Measurements from ENCODE around the gene SALL4.
"Not testable (repeated sequence)": the region's sequence is repeated elsewhere in the genome, so short reads cannot be mapped to it uniquely, and the experiment has no call there.

SALL4 gene

DNA sequence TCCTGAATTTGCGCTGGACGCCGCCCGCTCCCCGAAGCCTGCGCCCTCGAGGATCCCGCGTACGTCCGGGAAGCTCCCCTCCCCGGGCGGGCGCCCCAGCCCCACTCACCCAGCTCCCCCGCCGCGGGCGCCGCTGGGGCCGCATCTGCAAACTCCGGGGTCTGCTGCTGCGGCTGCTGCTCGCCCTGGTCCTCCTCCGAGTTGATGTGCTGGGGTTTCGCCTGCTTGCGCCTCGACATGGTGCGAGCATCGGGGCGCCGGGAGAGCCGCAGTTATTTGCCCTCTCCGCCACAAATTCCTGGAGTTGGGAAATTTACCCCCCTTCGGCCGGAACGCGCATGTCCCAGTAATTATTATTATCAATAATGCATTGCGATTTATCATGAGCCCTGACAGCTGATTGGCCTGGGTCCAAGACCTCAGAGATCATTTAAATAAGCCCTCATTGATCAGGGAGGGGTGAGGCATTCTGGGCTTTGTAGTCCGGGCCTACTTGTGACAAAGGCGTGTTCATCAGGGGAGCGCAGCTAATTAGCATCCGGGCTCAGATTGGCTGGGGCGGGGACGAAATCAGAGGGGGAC is at the start of gene SALL4:
Gene SALL4, minus strand, starts transcription at position 352 of the 582 bp plus-strand sequence. Its CDS starts 113 bp downstream, at position 239.
- no peak for DNase-seq (ENCODE audit: low read depth)

DNA sequence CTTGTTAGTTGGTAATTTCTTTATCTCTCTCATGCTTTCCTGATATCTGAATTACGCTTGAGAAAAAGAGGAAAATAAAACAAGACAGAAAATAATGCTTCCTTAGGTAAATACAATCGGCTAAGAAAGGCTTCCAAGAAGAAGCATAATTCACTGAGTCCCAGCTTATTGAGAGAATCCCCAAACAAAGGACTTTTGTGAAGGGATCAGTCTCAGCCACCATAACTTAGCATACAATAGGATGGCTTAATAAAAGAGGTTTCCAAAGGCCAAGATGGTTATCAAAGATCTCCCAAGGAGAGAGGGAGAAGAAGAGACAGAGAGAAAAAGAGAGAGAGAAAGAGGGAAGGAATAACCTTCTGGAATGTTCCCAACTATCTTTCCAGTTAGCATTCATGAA is 46.0 kb upstream of the SALL4 start:
- DNase-seq (ENCODE audit: low read depth) = no peak

- DNase-seq (ENCODE audit: low read depth) = no peak
Observed at GRCh38 chr20:51840865-51841264, 38.5 kb upstream of the SALL4 start.

DNA sequence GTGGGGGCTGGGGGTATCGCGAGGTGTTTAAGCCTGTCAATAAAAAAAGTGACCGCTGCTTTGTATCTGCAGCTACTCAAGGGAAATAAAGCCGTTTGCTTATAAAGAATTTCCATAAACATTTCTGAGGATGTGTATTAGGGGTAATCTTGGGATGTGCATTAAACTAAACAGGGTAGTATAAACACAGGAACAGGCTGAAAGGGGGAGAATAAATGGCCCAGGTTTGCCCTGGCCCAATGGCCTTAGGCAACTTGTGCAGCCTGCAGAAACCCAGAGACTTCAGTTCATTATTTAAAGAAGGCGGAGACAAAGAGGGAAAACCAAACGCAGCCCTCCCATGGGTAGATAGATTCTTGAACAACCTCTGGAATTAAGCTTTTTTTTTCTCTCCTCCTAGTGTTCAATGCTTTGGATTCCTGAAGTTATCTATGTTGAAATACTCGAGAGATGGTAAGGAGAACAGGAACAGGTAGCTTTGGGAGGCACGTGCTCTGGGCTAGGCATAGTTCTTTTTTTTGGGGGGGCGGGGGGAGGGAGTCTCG is 35.6 kb upstream of the SALL4 start:
- no peak for DNase-seq (ENCODE audit: low read depth)

- no peak for DNase-seq (ENCODE audit: low read depth)
Observed at GRCh38 chr20:51837436-51837835, 35.1 kb upstream of the SALL4 start.

GRCh38 chr20:51833326-51833725 is 31.0 kb upstream of the SALL4 start:
- DNase-seq (ENCODE audit: low read depth) = no peak

GRCh38 chr20:51832276-51832675 is 30.0 kb upstream of the SALL4 start:
- no peak for DNase-seq (ENCODE audit: low read depth)

- DNase-seq (ENCODE audit: low read depth) = no peak
Observed at GRCh38 chr20:51831866-51832265, 29.5 kb upstream of the SALL4 start.

DNA sequence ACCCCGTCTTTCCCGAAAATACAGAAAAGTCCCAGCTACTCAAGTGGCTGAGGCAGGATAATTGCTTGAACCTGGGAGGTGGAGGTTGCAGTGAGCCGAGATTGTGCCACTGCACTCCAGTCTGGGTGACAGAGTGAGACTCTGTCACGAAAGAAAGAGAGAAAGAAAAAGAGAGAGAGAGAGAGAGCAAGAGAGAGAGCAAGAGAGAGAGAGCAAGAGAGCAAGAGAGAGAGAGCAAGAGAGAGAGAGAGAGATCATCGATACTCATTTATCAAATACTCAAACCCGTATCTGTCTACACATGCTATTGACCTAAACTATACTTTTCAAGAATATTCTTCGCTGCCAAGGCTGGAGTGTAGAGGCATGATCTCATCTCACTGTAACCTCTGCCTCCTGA is 28.2 kb upstream of the SALL4 start:
- no peak for DNase-seq (ENCODE audit: low read depth)

- no peak for DNase-seq (ENCODE audit: low read depth)
Observed at GRCh38 chr20:51828762-51829161, 26.4 kb upstream of the SALL4 start.

DNA sequence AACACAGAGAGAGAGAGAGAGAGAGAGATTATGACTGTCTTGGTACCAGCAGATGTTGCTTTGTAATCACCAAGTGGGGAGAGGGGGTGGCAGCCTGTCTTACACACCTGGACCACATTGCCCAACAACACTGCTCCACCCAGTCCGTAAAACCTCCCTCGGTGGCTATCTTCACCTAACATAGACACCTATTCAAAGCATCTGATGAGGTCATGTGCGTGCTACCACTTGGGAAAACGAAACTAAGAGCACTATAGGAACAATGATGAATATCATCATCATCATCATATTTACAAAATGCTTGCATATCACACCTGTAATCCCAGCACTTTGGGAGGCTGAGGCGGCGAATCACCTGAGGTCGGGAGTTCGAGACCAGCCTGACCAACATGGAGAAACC is 24.1 kb upstream of the SALL4 start:
- no peak for DNase-seq (ENCODE audit: low read depth)

DNA sequence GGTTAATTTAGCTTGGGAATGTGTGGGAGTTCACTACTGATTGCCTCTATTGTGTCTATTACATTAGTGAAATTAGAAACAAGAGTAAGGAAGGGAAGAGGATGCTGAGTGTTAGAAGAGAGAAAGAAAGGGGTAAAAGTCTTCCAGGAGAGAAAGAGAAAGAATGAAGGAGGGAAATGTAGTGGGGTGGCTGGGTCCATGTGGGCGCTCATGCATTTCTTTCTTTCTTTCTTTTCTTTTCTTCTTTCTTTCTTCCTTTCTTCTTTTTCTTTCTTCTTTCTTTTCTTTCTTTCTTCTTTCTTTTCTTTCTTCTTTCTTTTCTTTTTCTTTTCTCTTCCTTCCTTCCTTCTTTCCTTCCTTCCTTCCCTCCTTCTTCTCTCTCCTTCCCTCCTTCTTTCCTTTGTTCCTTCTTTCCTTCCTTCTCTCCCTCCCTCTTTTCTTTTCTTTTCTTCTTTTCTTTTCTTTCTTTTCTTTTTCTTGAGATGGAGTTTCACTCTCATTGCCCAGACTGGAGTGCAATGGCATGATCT is 16.2 kb upstream of the SALL4 start:
- no peak for DNase-seq (ENCODE audit: low read depth)

DNA sequence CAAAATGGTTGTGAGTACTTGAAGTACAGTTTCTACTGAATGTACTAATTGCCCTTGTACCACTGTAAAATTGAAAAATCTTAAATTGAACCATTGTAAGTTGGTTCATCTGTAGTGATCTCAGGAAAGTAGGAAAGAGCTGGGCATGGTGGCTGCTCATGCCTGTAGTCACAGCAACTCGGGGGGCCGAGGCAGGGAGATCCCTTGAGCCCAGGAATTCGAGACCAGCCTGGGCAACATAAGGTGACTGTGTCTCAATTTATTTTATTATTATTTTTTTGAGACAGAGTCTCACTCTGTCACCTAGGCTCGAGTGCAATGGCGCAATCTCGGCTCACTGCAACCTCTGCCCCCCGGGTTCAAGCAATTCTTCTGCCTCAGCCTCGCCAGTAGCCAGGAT is 14.5 kb upstream of the SALL4 start:
- not testable (repeated sequence) for DNase-seq (ENCODE audit: low read depth)

GRCh38 chr20:51815383-51816076 is 13.2 kb upstream of the SALL4 start:
- no peak for DNase-seq (ENCODE audit: low read depth)

DNA sequence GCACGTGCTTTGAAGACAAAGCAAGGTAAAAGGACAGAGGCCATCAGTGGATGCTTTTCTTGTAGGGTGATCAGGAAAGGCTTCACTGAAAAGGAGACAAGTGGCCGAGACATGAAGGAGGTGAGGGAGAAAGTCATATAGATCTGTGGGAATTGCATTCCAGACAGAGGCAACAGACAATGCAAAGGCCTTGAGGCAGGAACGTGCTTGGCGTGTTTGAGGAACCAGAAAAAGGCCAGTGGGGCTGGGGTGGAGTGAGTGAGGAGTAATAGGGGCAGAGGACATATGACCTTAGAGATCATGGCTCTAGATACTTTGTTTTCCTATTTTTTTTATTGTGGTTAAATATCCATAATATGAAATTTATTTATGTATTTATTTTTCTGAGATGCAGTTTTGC is 10.5 kb upstream of the SALL4 start:
- no peak for DNase-seq (ENCODE audit: low read depth)

DNA sequence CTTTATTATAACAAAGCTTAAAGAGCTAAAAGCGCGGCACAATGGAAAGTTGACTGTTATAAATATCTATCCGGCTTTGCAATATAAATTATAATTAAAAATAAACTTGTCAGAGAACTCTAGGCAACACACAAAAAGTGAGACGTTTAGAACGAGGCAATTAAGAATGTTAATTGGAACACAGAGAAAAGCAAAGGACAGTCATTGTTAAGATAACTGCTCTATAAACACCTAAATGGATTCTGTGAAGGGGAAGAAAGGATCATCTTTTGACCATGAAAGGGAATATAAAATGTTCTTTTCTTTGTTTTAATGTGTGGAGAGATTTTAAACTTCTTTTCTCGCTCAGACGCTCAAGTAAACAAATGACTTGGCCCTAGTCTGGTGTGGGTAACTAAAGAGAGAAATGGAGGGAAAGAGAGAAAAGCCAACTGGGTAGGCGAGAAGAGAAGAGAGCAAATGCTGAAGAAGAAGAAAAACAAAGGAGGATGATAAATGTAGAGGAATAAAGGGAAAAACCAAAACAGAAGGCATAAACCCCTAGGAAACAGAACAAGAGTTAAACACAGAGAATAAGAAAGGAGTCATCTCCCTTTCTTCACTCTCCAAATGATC is 9.3 kb upstream of the SALL4 start:
- no peak for DNase-seq (ENCODE audit: low read depth)

DNA sequence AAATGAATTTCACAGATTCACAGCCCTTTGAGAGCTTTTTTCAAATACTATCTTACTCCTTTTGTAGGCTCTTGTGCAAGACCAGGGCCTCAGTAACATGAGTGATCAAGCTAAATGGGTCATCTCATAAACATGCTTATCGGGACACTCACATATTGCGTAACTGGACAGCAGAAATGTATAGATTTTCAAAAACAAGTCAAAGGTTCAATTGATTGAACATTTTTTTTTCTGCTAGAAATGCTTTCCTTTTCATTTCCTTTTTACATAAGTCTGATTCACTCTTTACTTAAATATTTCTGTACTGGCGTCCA is 8.7 kb upstream of the SALL4 start:
- DNase-seq (ENCODE audit: low read depth) = no peak

DNA sequence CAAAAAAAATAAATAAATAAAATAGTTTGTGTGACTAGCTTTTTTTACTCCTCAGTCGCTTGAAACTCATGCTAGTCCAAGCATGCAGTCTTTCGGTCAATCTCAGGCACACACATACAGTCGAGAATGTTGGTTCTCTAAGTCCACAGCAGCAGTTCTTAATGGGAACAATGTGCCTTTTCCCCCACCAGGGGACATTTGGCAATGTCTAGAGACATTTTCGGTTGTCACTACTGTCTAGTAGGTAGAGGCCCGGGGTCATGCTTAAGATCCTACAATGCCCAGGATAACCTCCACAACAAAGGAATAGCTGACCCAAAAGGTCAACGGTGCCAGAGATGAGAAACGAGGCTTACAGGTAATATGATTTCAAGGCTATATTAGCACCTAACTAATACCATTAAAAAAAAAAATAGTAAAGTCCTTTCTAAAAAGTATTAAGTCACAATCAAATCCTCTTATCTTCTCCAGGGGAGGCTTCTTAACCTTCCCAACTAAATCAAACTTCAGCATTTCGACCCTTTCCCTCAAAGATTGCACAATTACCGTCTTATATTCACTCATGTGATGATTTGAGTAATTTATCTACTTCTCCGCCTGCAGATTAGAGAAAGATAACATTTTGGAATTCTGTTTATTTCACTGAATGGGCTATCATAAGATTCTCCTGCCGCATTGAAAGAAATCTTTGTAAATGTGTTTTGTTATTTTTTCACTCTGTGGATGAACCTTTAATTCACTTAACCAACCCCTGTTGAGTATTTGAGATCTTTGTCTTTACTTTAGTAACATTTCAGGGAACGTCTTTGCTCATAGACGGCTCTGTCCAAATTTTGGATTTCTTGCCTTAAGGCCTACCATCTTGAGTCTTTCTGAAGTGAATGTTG is 8.1 kb upstream of the SALL4 start:
- no peak for DNase-seq (ENCODE audit: low read depth)

DNA sequence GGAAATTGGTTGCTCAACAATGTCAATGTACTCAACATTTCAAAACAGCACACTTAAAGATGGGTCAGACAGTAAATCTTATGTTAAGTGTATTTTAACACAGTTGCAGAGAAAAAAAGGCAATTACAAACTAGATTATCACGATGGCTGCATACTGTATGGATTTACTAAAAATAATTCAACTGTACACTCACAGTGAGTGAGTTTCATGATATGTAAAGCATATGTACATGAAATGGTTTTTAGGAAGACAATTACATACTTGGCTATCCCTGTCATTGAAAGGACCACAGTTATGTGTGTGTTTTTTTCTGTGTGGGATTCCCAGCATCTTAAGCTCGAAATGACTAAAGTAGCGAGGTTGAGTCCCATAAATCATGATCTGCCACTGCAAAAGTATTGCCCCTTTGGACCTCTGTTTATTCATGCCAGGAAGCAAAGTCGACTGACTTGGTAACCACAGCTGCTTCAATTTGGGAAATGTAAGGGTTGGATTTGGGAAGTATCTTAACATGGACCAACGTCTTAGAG is 5.5 kb upstream of the SALL4 start:
- no peak for DNase-seq (ENCODE audit: low read depth)

DNA sequence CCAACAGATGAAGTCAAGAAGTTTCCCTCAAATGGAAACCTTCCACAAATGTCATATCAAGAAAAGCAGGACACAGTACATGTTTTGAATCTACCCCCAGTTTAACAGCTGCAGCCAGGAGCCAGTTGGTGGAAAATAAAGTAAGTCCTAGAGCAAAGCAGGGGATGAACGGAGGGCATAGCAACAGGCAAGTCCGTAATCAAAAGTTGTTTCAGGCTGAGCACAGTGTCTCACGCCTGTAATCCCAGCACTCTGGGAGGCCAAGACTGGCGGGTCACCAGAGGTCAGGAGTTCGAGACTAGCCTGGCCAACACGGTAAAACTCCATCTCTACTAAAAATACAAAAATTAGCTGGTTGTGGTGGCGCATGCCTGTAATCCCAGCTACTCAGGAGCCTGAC is 2.4 kb upstream of the SALL4 start:
- DNase-seq (ENCODE audit: low read depth) = no peak

- DNase-seq (ENCODE audit: low read depth) = no peak
Observed at GRCh38 chr20:51803148-51803854, 980 bp upstream of the SALL4 start.

DNA sequence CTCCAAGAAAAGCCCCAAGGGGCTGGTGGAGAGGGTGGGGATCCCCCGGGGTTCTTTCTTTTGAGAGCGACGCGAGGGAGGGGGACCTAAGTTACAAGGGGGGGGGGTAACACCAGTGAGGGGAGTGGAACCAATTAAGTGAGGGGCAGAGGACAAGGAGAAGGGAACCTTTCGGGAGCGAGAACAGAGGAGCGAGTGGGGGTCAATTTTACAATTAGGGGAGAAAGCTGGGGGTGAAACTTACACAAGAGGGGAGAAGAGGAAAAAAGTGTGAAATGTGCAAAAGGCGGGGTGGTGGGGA is 548 bp downstream of the SALL4 start:
- no peak for DNase-seq (ENCODE audit: low read depth)
